CD4-positive, alpha-beta memory T cell (primary cell): ENCODE results near the gene VPS54. TPM values are rescaled to one million over a fixed set of nuclear protein-coding genes. Genes with fewer than 3 reads are reported as not detected.

Experiments used
- CTCF ChIA-PET: fragments of 350-600 bp; sonication (Branson Sonifier 250); formaldehyde crosslinking; loops from one replicate; lab custom pipeline; 2021; ENCODE audit warnings: inconsistent platforms; ENCODE audit not compliant: partially characterized antibody; lab: Charles Lee
- POLR2A ChIA-PET: fragments of 350-600 bp; sonication (Branson Sonifier 250); formaldehyde crosslinking; loops from one replicate; lab custom pipeline; 2021; ENCODE audit not compliant: partially characterized antibody; lab: Charles Lee
- DNase-seq, 5 donors: peaks; one replicate each; pipeline versions ENCODE4 v3.0.0 to v3.0.0-alpha.2; 2020 to 2022; ENCODE audit warnings: mixed read lengths in 1 of 5
- H3K27ac ChIP-seq: one replicate; pipeline ENCODE4 v1.7.0; 2013; ENCODE audit warnings: low read depth, low read length
- H3K27me3 ChIP-seq: 2 replicates; pipeline ENCODE4 v1.7.0; 2013; ENCODE audit warnings: mild to moderate bottlenecking, low read length, moderate library complexity; ENCODE audit not compliant: insufficient read depth
- H3K36me3 ChIP-seq: 2 replicates; pipeline ENCODE4 v1.7.0; 2013; ENCODE audit warnings: mild to moderate bottlenecking, low read length, moderate library complexity; ENCODE audit not compliant: insufficient read depth
- H3K4me1 ChIP-seq: 2 replicates; pipeline ENCODE4 v1.7.0; 2013; ENCODE audit warnings: mild to moderate bottlenecking, low read length, moderate library complexity; ENCODE audit not compliant: insufficient read depth
- H3K4me3 ChIP-seq, 2 donors: one replicate each; pipeline ENCODE4 v1.7.0; 2013; ENCODE audit warnings: low read length in 2 of 2, mild to moderate bottlenecking in 1 of 2
- H3K9me3 ChIP-seq, 2 donors: one replicate each; pipeline ENCODE4 v1.7.0; 2013; ENCODE audit warnings: low read length in 2 of 2, control low read depth in 1 of 2; ENCODE audit not compliant: control insufficient read depth in 1 of 2
- H3K27ac Mint-ChIP-seq, 7 donors: one replicate each; pipeline ENCODE4 v1.8.0; 2020 to 2021; ENCODE audit warnings: mixed read lengths in 7 of 7, mild to moderate bottlenecking in 6 of 7, inconsistent platforms in 3 of 7, moderate library complexity in 3 of 7
- H3K27me3 Mint-ChIP-seq, 2 donors: one replicate each; pipeline ENCODE4 v1.8.0; 2020 to 2021; ENCODE audit warnings: mixed read lengths in 2 of 2
- H3K36me3 Mint-ChIP-seq, 2 donors: one replicate each; pipeline ENCODE4 v1.8.0; 2020 to 2021; ENCODE audit warnings: mixed read lengths in 2 of 2, inconsistent platforms in 1 of 2, mild to moderate bottlenecking in 1 of 2
- H3K4me1 Mint-ChIP-seq, 4 donors: one replicate each; pipeline ENCODE4 v1.8.0; 2020 to 2021; ENCODE audit warnings: mixed read lengths in 4 of 4, mild to moderate bottlenecking in 1 of 4
- H3K4me3 Mint-ChIP-seq, 8 donors: one replicate each; pipeline ENCODE4 v1.8.0; 2020 to 2021; ENCODE audit warnings: mixed read lengths in 8 of 8, mild to moderate bottlenecking in 7 of 8, moderate library complexity in 6 of 8, inconsistent platforms in 3 of 8
- H3K9me3 Mint-ChIP-seq, 8 donors: one replicate each; pipeline ENCODE4 v1.8.0; 2020 to 2021; ENCODE audit warnings: mixed read lengths in 8 of 8, mild to moderate bottlenecking in 5 of 8, inconsistent platforms in 3 of 8, moderate library complexity in 1 of 8
- intact Hi-C: fragments of 100-400 bp; cut with micrococcal nuclease; formaldehyde crosslinking; loops from one replicate; pipeline ENCODE4 v1.15.1; 2023
- polyA plus RNA-seq, 2 donors: library from polyadenylated mRNA; unstranded; fragments of 300-500 nt; fragmentation: Illumina TruSeq; gene quantifications; one replicate each; pipeline ENCODE4 v1.2.3, GENCODE V29; 2021
- total RNA-seq, 2 experiments: library from RNA; stranded (reverse); gene quantifications; one replicate each; pipeline ENCODE4 v1.2.3, GENCODE V29; 2021

The VPS54 gene
- total and polyA plus RNA-seq, 4 experiments from 2014 or later: 4.0 to 16.4 (median 12.2) TPM

- CTCF ChIA-PET: interaction anchor here (1.3 kb wide), 1 partner anchor 508 kb away, joined by 3 read pairs; no protein-coding TSS in a partner anchor
Measured at GRCh38 chr2:64015391-64015790, 3.8 kb downstream of the VPS54 start.

GRCh38 chr2:64014628-64015027 is 4.6 kb downstream of the VPS54 start:
- Mint-ChIP-seq H3K27me3 (no peaks in the 10 kb centered on the region), H3K27ac (no peak overlapping the region), H3K36me3 (peaks cover 7 to 9% of the 10 kb centered on the region in 2 donors), H3K4me1 (peaks cover 34 to 49% (median 39%) of the 10 kb centered on the region in 4 donors), H3K4me3 (no peak overlapping the region), H3K9me3 (no peaks in the 10 kb centered on the region)
- H3K27ac ChIP-seq: no peak overlapping the region
- H3K4me1 ChIP-seq: peaks cover 34% of the 10 kb centered on the region
- intact Hi-C loops: loop anchor here (5.0 kb wide), 1 partner anchor 172 kb away; the partner anchor contains the start of gene UGP2
- H3K27me3 ChIP-seq: no peaks in the 10 kb centered on the region
- H3K36me3 ChIP-seq: no peaks in the 10 kb centered on the region
- no peak overlapping the region for H3K4me3 ChIP-seq
- no peaks in the 10 kb centered on the region for H3K9me3 ChIP-seq
- ChIA-PET POLR2A (no interaction called here), CTCF (no interaction called here)
- DNase-seq: no peak

More at GRCh38 chr2:64015391-64015790, 3.8 kb downstream of the VPS54 start:
- Histone ChIP-seq H3K4me3 (no peak overlapping the region), H3K27me3 (no peaks in the 10 kb centered on the region), H3K36me3 (no peaks in the 10 kb centered on the region), H3K27ac (no peak overlapping the region), H3K4me1 (peaks cover 42% of the 10 kb centered on the region), H3K9me3 (no peaks in the 10 kb centered on the region)
- H3K4me1 Mint-ChIP-seq: peaks cover 38 to 55% (median 45%) of the 10 kb centered on the region in 4 donors
- H3K27ac Mint-ChIP-seq: no peak overlapping the region
- peaks cover 5 to 13% of the 10 kb centered on the region in 2 donors for H3K36me3 Mint-ChIP-seq
- POLR2A ChIA-PET: no interaction called here
- peak overlapping the region in 1 of 8 donors; percentile 7 for H3K4me3 Mint-ChIP-seq
- no peak for DNase-seq
- H3K9me3 Mint-ChIP-seq: no peaks in the 10 kb centered on the region
- H3K27me3 Mint-ChIP-seq: no peaks in the 10 kb centered on the region
- intact Hi-C loops: loop anchor here (5.0 kb wide), 1 partner anchor 173 kb away; the partner anchor contains the start of gene UGP2

DNA sequence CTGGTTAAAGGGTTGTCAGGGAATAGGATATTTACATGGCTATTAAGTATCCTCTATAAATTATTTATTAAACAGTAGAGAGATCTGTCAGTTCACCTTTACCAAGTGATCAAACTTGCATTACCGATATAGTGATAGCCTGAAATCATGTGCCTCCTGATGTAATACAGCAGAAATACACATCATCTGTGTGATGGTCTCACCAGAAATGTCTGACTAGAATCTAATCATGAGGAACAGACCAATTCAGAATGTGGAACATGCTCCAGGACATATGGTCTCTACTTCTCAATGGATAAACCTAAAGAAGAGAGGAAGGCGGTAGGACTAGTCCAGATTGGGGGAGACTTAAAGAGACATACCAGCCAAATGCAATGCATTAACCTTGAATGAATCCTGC is 6.2 kb downstream of the VPS54 start:
- CTCF ChIA-PET: interaction anchor here (1.0 kb wide), 1 partner anchor 9 kb away, joined by 3 read pairs; no protein-coding TSS in a partner anchor
- H3K27ac ChIP-seq: no peak overlapping the region
- POLR2A ChIA-PET: no interaction called here
- DNase-seq: no peak
- no peaks in the 10 kb centered on the region for H3K27me3 ChIP-seq
- H3K9me3 ChIP-seq: no peaks in the 10 kb centered on the region
- Mint-ChIP-seq H3K4me3 (no peak overlapping the region), H3K27ac (no peak overlapping the region), H3K36me3 (peaks cover 5 to 12% of the 10 kb centered on the region in 2 donors), H3K9me3 (no peaks in the 10 kb centered on the region), H3K4me1 (peaks cover 36 to 42% (median 39%) of the 10 kb centered on the region in 4 donors), H3K27me3 (no peaks in the 10 kb centered on the region)
- no peak overlapping the region for H3K4me3 ChIP-seq
- intact Hi-C loops: no loop called here
- peaks cover 31% of the 10 kb centered on the region for H3K4me1 ChIP-seq
- H3K36me3 ChIP-seq: no peaks in the 10 kb centered on the region

DNA sequence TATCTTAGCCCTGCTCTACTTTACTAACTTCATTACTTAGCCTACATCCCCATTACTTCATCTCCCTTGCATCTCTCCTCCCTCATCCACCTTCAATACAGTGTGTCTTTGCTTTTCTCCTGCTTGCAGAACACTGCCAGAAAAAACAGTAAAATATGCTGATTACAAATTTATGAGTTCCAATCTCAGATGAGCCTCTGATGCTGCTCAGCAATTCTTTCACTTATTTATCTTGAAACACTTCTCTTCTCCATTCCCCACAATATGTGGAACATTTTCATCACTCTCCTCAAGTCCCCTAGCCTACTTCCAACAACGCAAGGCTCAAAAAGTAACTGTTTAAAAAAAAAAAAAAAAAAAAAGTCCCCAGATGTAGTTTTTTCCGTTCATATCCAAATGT is 7.1 kb downstream of the VPS54 start:
- H3K4me3 Mint-ChIP-seq: peak overlapping the region in 1 of 8 donors; percentile 11
- H3K27ac Mint-ChIP-seq: peak overlapping the region in 1 of 7 donors; percentile 20
- peaks cover 21% of the 10 kb centered on the region for H3K4me1 ChIP-seq
- H3K4me3 ChIP-seq: no peak overlapping the region
- no peaks in the 10 kb centered on the region for H3K27me3 ChIP-seq
- H3K27ac ChIP-seq: no peak overlapping the region
- ChIA-PET CTCF (no interaction called here), POLR2A (interaction anchor here (0.9 kb wide), 1 partner anchor 34 kb away, joined by 3 read pairs; no protein-coding TSS in a partner anchor)
- H3K27me3 Mint-ChIP-seq: no peaks in the 10 kb centered on the region
- DNase-seq: no peak
- H3K9me3 Mint-ChIP-seq: no peaks in the 10 kb centered on the region
- peaks cover 37 to 42% (median 40%) of the 10 kb centered on the region in 4 donors for H3K4me1 Mint-ChIP-seq
- peaks cover 7 to 20% of the 10 kb centered on the region in 2 donors for H3K36me3 Mint-ChIP-seq
- H3K9me3 ChIP-seq: no peaks in the 10 kb centered on the region
- intact Hi-C loops: no loop called here
- H3K36me3 ChIP-seq: no peaks in the 10 kb centered on the region

GRCh38 chr2:64008434-64009009 is 10.7 kb downstream of the VPS54 start:
- Mint-ChIP-seq H3K9me3 (no peaks in the 10 kb centered on the region), H3K27ac (no peak overlapping the region), H3K4me1 (peaks cover 23 to 33% (median 28%) of the 10 kb centered on the region in 4 donors), H3K27me3 (no peaks in the 10 kb centered on the region), H3K4me3 (no peak overlapping the region), H3K36me3 (peaks cover 7 to 28% of the 10 kb centered on the region in 2 donors)
- POLR2A ChIA-PET: no interaction called here
- no peaks in the 10 kb centered on the region for H3K36me3 ChIP-seq
- H3K27me3 ChIP-seq: no peaks in the 10 kb centered on the region
- no peak for DNase-seq
- intact Hi-C loops: no loop called here
- no peak overlapping the region for H3K4me3 ChIP-seq
- CTCF ChIA-PET: no interaction called here
- H3K4me1 ChIP-seq: no peaks in the 10 kb centered on the region
- no peaks in the 10 kb centered on the region for H3K9me3 ChIP-seq
- H3K27ac ChIP-seq: no peak overlapping the region

- peaks cover 7 to 28% of the 10 kb centered on the region in 2 donors for H3K36me3 Mint-ChIP-seq
- Histone ChIP-seq H3K27me3 (no peaks in the 10 kb centered on the region), H3K27ac (no peak overlapping the region), H3K9me3 (no peaks in the 10 kb centered on the region), H3K36me3 (no peaks in the 10 kb centered on the region), H3K4me1 (no peaks in the 10 kb centered on the region), H3K4me3 (no peak overlapping the region)
- H3K27me3 Mint-ChIP-seq: no peaks in the 10 kb centered on the region
- no peak for DNase-seq
- H3K4me3 Mint-ChIP-seq: no peak overlapping the region
- intact Hi-C loops: no loop called here
- peaks cover 19 to 32% (median 28%) of the 10 kb centered on the region in 4 donors for H3K4me1 Mint-ChIP-seq
- CTCF ChIA-PET: no interaction called here
- POLR2A ChIA-PET: no interaction called here
- H3K27ac Mint-ChIP-seq: no peak overlapping the region
- H3K9me3 Mint-ChIP-seq: no peaks in the 10 kb centered on the region
Measured at GRCh38 chr2:64007924-64008323, 11.3 kb downstream of the VPS54 start.

GRCh38 chr2:64005707-64006356 is 13.4 kb downstream of the VPS54 start:
- ChIA-PET POLR2A (no interaction called here), CTCF (no interaction called here)
- H3K4me1 Mint-ChIP-seq: peaks cover 10 to 24% (median 19%) of the 10 kb centered on the region in 4 donors
- H3K36me3 Mint-ChIP-seq: peaks cover 9 to 27% of the 10 kb centered on the region in 2 donors
- Histone ChIP-seq H3K27me3 (no peaks in the 10 kb centered on the region), H3K27ac (no peak overlapping the region), H3K4me3 (no peak overlapping the region), H3K4me1 (no peaks in the 10 kb centered on the region), H3K9me3 (no peaks in the 10 kb centered on the region), H3K36me3 (no peaks in the 10 kb centered on the region)
- no peak overlapping the region for H3K4me3 Mint-ChIP-seq
- H3K27ac Mint-ChIP-seq: no peak overlapping the region
- no peak for DNase-seq
- no peaks in the 10 kb centered on the region for H3K9me3 Mint-ChIP-seq
- H3K27me3 Mint-ChIP-seq: no peaks in the 10 kb centered on the region
- intact Hi-C loops: no loop called here
